RWPE1 (cell line): ENCODE measurements around the gene HSPA9.
A peak's percentile ranks its signal among the peaks of the same experiment; 100 is the strongest.

Experiments used
- CTCF ChIA-PET: fragments of 350-600 bp; sonication (Branson Sonifier 250); formaldehyde crosslinking; extraction: SDS; loops from one replicate; lab custom pipeline; 2021; lab: Yijun Ruan, JAX
- POLR2A ChIA-PET: fragments of 400-600 bp; formaldehyde crosslinking; extraction: SDS; loops from one replicate; lab custom pipeline; 2020; ENCODE audit warnings: antibody characterized with exemption; ENCODE audit not compliant: low non-redundant PET; lab: Yijun Ruan, JAX
- DNase-seq: peaks from one replicate; pipeline ENCODE4 v3.0.0; 2012; ENCODE audit warnings: low spot score
- H3K27ac ChIP-seq: fragments of 450-650 bp; 2 replicates; pipeline ENCODE4 v1.5.1; 2017
- TF ChIP-seq, protein P1 (sequence below): fragments of 450-650 bp; conservative IDR thresholded peaks from 2 replicates; pipeline ENCODE4 v1.5.1; 2017; ENCODE audit warnings: low read depth, mild to moderate bottlenecking

The HSPA9 gene

GRCh38 chr5:138566792-138567191, 8.4 kb downstream of the HSPA9 start:
- no peak overlapping the region for H3K27ac ChIP-seq
- CTCF ChIA-PET = no interaction called here
- no peak for DNase-seq
- POLR2A ChIA-PET = interaction anchor here (0.7 kb wide), 1 partner anchor 25 kb away, joined by 4 read pairs; no protein-coding TSS in a partner anchor
- TF ChIP-seq, protein P1, sequence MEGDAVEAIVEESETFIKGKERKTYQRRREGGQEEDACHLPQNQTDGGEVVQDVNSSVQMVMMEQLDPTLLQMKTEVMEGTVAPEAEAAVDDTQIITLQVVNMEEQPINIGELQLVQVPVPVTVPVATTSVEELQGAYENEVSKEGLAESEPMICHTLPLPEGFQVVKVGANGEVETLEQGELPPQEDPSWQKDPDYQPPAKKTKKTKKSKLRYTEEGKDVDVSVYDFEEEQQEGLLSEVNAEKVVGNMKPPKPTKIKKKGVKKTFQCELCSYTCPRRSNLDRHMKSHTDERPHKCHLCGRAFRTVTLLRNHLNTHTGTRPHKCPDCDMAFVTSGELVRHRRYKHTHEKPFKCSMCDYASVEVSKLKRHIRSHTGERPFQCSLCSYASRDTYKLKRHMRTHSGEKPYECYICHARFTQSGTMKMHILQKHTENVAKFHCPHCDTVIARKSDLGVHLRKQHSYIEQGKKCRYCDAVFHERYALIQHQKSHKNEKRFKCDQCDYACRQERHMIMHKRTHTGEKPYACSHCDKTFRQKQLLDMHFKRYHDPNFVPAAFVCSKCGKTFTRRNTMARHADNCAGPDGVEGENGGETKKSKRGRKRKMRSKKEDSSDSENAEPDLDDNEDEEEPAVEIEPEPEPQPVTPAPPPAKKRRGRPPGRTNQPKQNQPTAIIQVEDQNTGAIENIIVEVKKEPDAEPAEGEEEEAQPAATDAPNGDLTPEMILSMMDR = no peak

DNA sequence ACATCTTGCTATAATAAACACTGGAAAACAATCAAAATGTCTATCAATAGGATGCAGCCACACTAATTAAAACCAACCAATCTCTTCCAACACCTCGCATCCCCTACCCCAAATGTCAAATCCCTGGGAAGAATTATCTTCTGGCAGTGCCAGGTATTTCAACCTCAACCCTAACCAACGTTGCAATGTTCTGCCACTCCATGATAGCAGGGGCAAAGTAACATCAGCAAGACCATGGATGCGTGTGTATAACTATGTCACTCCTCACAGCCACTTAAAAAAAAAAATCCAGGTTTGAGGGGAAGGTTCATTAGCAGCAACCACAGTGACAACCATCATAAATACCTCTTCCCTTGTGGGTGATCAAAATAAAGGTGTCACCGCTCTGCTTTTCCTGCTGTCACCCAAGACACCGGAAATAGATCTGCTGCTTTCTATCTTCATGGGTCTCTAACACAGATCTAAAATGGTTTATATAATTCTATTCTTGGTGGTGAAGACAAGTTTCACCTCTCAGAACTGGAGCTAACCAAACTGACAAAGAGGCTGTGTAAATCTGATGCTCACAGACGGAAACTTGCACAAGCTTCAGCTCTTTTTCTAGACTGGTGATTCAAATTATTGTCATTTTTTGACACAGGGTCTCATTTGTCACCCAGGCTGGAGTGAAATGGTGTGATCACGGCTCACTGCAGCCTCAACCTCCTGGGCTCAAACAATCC, 9.9 kb downstream of the HSPA9 start:
- H3K27ac ChIP-seq = no peak overlapping the region
- CTCF ChIA-PET = interaction anchor here (0.8 kb wide), 1 partner anchor 8 kb away, joined by 5 read pairs; no protein-coding TSS in a partner anchor
- POLR2A ChIA-PET = interaction anchor here (0.6 kb wide), 1 partner anchor 30 kb away, joined by 3 read pairs; no protein-coding TSS in a partner anchor
- TF ChIP-seq, protein P1 = no peak
- no peak for DNase-seq

- TF ChIP-seq, protein P1 = no peak
- DNase-seq = no peak
- POLR2A ChIA-PET = no interaction called here
- CTCF ChIA-PET = no interaction called here
- peak overlapping the region; percentile 33 for H3K27ac ChIP-seq
Measured at GRCh38 chr5:138564242-138564641, 11.0 kb downstream of the HSPA9 start.

DNA sequence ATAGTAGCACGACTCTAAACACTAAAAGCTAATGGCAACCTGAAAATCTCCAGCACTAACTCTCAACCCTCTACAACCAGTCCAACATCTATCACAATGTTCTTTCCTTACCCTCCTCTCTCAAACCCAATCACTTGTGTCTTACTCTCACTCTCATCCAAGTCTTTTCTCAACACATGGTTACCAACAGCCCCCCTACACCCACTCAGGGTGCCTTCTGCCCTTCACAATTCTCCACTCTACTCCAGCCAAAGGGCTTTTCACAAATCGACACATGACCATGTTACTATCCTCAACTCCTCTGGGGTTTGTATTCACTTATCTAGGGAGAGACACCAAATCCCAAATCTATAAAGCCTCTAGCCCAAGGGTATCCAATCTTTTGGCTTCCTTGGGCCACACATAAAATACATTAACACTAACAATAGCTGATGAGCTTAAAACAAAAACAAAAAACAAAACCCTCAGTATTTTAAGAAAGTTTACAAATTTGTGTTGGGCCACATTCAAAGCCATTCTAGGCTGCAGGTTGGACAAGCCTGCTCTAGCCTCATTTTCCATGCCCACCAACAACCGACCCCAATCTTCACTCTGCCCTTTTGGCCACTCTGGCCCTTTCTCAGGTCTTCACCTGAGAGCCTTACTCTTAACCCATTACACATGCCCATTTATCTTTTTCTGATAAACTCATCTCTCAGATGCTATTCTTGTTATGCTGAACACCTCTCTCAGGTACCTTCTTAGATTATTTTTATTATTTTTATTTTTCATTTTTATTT, 11.7 kb downstream of the HSPA9 start:
- TF ChIP-seq, protein P1 = no peak
- CTCF ChIA-PET = no interaction called here
- no peak for DNase-seq
- peak overlapping the region; percentile 33 for H3K27ac ChIP-seq
- POLR2A ChIA-PET = no interaction called here

DNA sequence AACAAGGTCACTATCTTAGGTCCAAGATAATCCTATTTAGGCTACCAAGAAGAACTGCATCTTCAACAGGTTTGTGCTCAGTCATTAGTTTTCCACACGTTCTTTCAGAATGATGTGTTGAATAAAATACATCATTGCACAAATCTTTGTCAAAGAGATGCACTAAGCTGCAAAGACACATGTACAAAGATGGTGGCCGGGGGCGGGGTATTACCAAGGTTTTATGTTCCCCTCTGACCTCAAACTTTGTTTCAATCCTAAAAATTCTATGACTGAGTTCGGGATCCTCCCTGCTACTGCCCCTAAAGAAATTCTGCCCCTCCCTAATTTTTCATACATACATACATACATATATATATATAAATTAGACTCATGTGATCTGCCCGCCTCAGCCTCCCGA, 14.2 kb downstream of the HSPA9 start:
- no peak for DNase-seq
- ChIA-PET CTCF (no interaction called here), POLR2A (no interaction called here)
- TF ChIP-seq, protein P1 = no peak
- H3K27ac ChIP-seq = no peak overlapping the region

GRCh38 chr5:138559937-138560336, 15.3 kb downstream of the HSPA9 start:
- ChIA-PET POLR2A (no interaction called here), CTCF (interaction anchor here (1.0 kb wide), 1 partner anchor 11 kb away, joined by 3 read pairs; no protein-coding TSS in a partner anchor)
- TF ChIP-seq, protein P1 = no peak
- DNase-seq = no peak
- H3K27ac ChIP-seq = no peak overlapping the region
